ENCODE results near the gene NUMBL. TPM values are rescaled to one million over a fixed set of nuclear protein-coding genes. Genes with fewer than 3 reads are reported as not detected.

Gene NUMBL
- total RNA-seq, 1 experiment from 2014 or later = 41.7 TPM

- ChIA-PET POLR2A (no interaction called here), RAD21 (ENCODE audit: low non-redundant PET in 1 of 2, low total read pairs in 2 of 2, uncharacterized antibody in 2 of 2, unreplicated experiment in 2 of 2) (no interaction called here), CTCF (no interaction called here)
- Histone ChIP-seq H4K20me1 (ENCODE audit: insufficient read depth) (no peaks in the 10 kb centered on the region), H3K4me3 (replicated peaks in 1 of 2; ENCODE audit: low read depth in 1 of 2, low read length in 2 of 2) (no peak overlapping the region), H3K79me2 (ENCODE audit: insufficient read depth, low read length) (no peaks in the 10 kb centered on the region), H3K27me3 (ENCODE audit: insufficient read depth, low read length) (no peaks in the 10 kb centered on the region), H3K4me2 (ENCODE audit: low read length) (no peak overlapping the region), H3K9me3 (ENCODE audit: control insufficient read depth in 1 of 2, insufficient read depth in 1 of 2, low read depth in 1 of 2, low read length in 2 of 2) (no peaks in the 10 kb centered on the region), H3K4me1 (ENCODE audit: control insufficient read depth in 1 of 2, insufficient read depth in 2 of 2, low read length in 2 of 2) (no peaks in the 10 kb centered on the region), H3K9me2 (ENCODE audit: insufficient read depth) (no peaks in the 10 kb centered on the region), H3K27ac (ENCODE audit: low read depth, low read length) (no peak overlapping the region), H3K9ac (ENCODE audit: low read length) (no peak overlapping the region), H2AFZ (ENCODE audit: low read depth, low read length, poor library complexity, severe bottlenecking) (no peak overlapping the region), H3K36me3 (ENCODE audit: control insufficient read depth in 1 of 2, insufficient read depth in 2 of 2, low read length in 2 of 2) (peaks cover 35 to 58% of the 10 kb centered on the region in 2 experiments)
- ATAC-seq = no peak
- intact Hi-C loops (cut with micrococcal nuclease) = no loop called here
- no TSS peak for BruUV-seq (replicated peaks)
- TF ChIP-seq EZH2phosphoT487 (IDR thresholded peaks at IDR 0.05; ENCODE audit: borderline replicate concordance) = no peak
- no peak for TF ChIP-seq MAX (IDR thresholded peaks at IDR 0.05)
- no peak for TF ChIP-seq ZNF274 (IDR thresholded peaks at IDR 0.05; ENCODE audit: low read depth, low read length)
- TF ChIP-seq, protein P1, sequence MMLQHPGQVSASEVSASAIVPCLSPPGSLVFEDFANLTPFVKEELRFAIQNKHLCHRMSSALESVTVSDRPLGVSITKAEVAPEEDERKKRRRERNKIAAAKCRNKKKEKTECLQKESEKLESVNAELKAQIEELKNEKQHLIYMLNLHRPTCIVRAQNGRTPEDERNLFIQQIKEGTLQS (IDR thresholded peaks at IDR 0.05) = no peak
- TF ChIP-seq SRF (IDR thresholded peaks at IDR 0.05; ENCODE audit: low read depth) = no peak
- no peak for TF ChIP-seq CEBPB (IDR thresholded peaks at IDR 0.05; ENCODE audit: low read depth)
- no peak for TF ChIP-seq REST (IDR thresholded peaks at IDR 0.05; ENCODE audit: low read depth)
- no peak for TF ChIP-seq EGR1 (IDR thresholded peaks at IDR 0.05; ENCODE audit: low read depth)
- no peak for TF ChIP-seq JUND (IDR thresholded peaks at IDR 0.05)
- TF ChIP-seq SIN3A (IDR thresholded peaks at IDR 0.05; ENCODE audit: low read depth) = no peak
- TF ChIP-seq ELF1 (IDR thresholded peaks at IDR 0.05; ENCODE audit: borderline replicate concordance, low read depth) = no peak
- no peak for TF ChIP-seq POLR2A (IDR thresholded peaks at IDR 0.05; ENCODE audit: borderline replicate concordance, extremely low read depth, insufficient read depth, insufficient read length)
- no peak for TF ChIP-seq ZFX (IDR thresholded peaks at IDR 0.05)
- no peak for TF ChIP-seq EZH2 (IDR thresholded peaks at IDR 0.05)
- no peak for TF ChIP-seq CBX3 (IDR thresholded peaks at IDR 0.05; ENCODE audit: low read depth)
- no peak for TF ChIP-seq SP1 (IDR thresholded peaks at IDR 0.05; ENCODE audit: low read depth)
- DNase-seq (ENCODE audit: low read depth, low spot score) = no peak
Observed at GRCh38 chr19:40681039-40681438, 9.4 kb downstream of the NUMBL start.

All from HCT116 (cell line).